GM21619 (cell line): ENCODE measurements around the gene TBC1D20.
"Not testable (repeated sequence)": the region's sequence is repeated elsewhere in the genome, so short reads cannot be mapped to it uniquely, and the experiment has no call there.

Source experiments
- ATAC-seq: cut with Tn5 transposase; IDR thresholded peaks from one replicate; pipeline ENCODE4 v1.9.1; 2021; ENCODE audit not compliant: unreplicated experiment

TBC1D20 gene

GRCh38 chr20:462199-462991, at the start of gene TBC1D20:
Gene TBC1D20 (minus strand): TSS chr20:462533. CDS start chr20:462405, 128 bp downstream.
- peak; percentile 94 for ATAC-seq

GRCh38 chr20:510328-511057, 48.2 kb upstream of the TBC1D20 start:
- ATAC-seq = not testable (repeated sequence)

- not testable (repeated sequence) for ATAC-seq
Measured at GRCh38 chr20:508364-508787, 46.0 kb upstream of the TBC1D20 start.

- ATAC-seq = no peak
Measured at GRCh38 chr20:507761-508332, 45.5 kb upstream of the TBC1D20 start.

- ATAC-seq = no peak
Measured at GRCh38 chr20:507006-507758, 44.8 kb upstream of the TBC1D20 start.

- no peak for ATAC-seq
Measured at GRCh38 chr20:504632-505075, 42.3 kb upstream of the TBC1D20 start.

- no peak for ATAC-seq
Measured at GRCh38 chr20:503048-503737, 40.9 kb upstream of the TBC1D20 start.

- ATAC-seq = no peak
Measured at GRCh38 chr20:497979-498378, 35.6 kb upstream of the TBC1D20 start.

GRCh38 chr20:496126-496696, 33.9 kb upstream of the TBC1D20 start:
- no peak for ATAC-seq

GRCh38 chr20:492159-492558, 29.8 kb upstream of the TBC1D20 start:
- no peak for ATAC-seq

GRCh38 chr20:487655-488054, 25.3 kb upstream of the TBC1D20 start:
- ATAC-seq = no peak

GRCh38 chr20:483815-484644, 21.7 kb upstream of the TBC1D20 start:
- ATAC-seq = no peak

GRCh38 chr20:481167-481566, 18.8 kb upstream of the TBC1D20 start:
- no peak for ATAC-seq

- no peak for ATAC-seq
Measured at GRCh38 chr20:480044-480443, 17.7 kb upstream of the TBC1D20 start.

GRCh38 chr20:479487-479886, 17.2 kb upstream of the TBC1D20 start:
- no peak for ATAC-seq

- ATAC-seq = no peak
Measured at GRCh38 chr20:478949-479429, 16.7 kb upstream of the TBC1D20 start.

GRCh38 chr20:478010-478948, 15.9 kb upstream of the TBC1D20 start:
- no peak for ATAC-seq
